KMS-11 (cell line): ENCODE measurements around the gene DPYSL5.

ENCODE experiments used
- H2AFZ ChIP-seq: fragments of 200-600 bp; sonication (generic); 2 replicates; pipeline ENCODE4 v1.6.1; 2016; ENCODE audit warnings: antibody characterized with exemption, mixed run types, low read depth
- H3K27ac ChIP-seq: fragments of 200-600 bp; sonication (generic); 2 replicates; pipeline ENCODE4 v1.6.1; 2016; ENCODE audit warnings: mild to moderate bottlenecking, mixed run types
- H3K27me3 ChIP-seq: fragments of 200-600 bp; sonication (generic); 2 replicates; pipeline ENCODE4 v1.6.1; 2017; ENCODE audit warnings: mild to moderate bottlenecking, low read depth, mixed run types, moderate library complexity; ENCODE audit not compliant: insufficient read depth
- H3K36me3 ChIP-seq: fragments of 200-600 bp; sonication (generic); 2 replicates; pipeline ENCODE4 v1.6.1; 2017; ENCODE audit warnings: mild to moderate bottlenecking, mixed run types; ENCODE audit not compliant: insufficient read depth
- H3K4me1 ChIP-seq: fragments of 200-600 bp; sonication (generic); 2 replicates; pipeline ENCODE4 v1.6.1; 2016; ENCODE audit warnings: mild to moderate bottlenecking, low read depth, mixed run types; ENCODE audit not compliant: poor library complexity, severe bottlenecking
- H3K4me2 ChIP-seq: fragments of 200-600 bp; sonication (generic); 2 replicates; pipeline ENCODE4 v1.7.0; 2016; ENCODE audit warnings: mild to moderate bottlenecking, mixed run types
- H3K4me3 ChIP-seq: fragments of 200-600 bp; sonication (generic); IDR thresholded peaks from 2 replicates; pipeline ENCODE4 v1.6.1; 2017; ENCODE audit warnings: low read depth, low read length, mixed read lengths; ENCODE audit not compliant: insufficient read depth
- H3K79me2 ChIP-seq: fragments of 200-600 bp; sonication (generic); 2 replicates; pipeline ENCODE4 v1.6.1; 2016; ENCODE audit warnings: low read depth, mixed run types; ENCODE audit not compliant: insufficient read depth
- H3K9ac ChIP-seq: fragments of 200-600 bp; sonication (generic); 2 replicates; pipeline ENCODE4 v1.6.1; 2016; ENCODE audit warnings: mild to moderate bottlenecking, mixed run types
- H4K20me1 ChIP-seq: fragments of 200-600 bp; sonication (generic); 2 replicates; pipeline ENCODE4 v1.6.1; 2016; ENCODE audit warnings: mild to moderate bottlenecking, mixed run types; ENCODE audit not compliant: insufficient read depth
- CTCF ChIP-seq: fragments of 200-600 bp; sonication (generic); conservative IDR thresholded peaks from 2 replicates; pipeline ENCODE4 v1.6.1; 2017; ENCODE audit warnings: low read depth, mild to moderate bottlenecking, antibody characterized with exemption, low read length, moderate library complexity, mixed read lengths

DPYSL5 gene

DNA sequence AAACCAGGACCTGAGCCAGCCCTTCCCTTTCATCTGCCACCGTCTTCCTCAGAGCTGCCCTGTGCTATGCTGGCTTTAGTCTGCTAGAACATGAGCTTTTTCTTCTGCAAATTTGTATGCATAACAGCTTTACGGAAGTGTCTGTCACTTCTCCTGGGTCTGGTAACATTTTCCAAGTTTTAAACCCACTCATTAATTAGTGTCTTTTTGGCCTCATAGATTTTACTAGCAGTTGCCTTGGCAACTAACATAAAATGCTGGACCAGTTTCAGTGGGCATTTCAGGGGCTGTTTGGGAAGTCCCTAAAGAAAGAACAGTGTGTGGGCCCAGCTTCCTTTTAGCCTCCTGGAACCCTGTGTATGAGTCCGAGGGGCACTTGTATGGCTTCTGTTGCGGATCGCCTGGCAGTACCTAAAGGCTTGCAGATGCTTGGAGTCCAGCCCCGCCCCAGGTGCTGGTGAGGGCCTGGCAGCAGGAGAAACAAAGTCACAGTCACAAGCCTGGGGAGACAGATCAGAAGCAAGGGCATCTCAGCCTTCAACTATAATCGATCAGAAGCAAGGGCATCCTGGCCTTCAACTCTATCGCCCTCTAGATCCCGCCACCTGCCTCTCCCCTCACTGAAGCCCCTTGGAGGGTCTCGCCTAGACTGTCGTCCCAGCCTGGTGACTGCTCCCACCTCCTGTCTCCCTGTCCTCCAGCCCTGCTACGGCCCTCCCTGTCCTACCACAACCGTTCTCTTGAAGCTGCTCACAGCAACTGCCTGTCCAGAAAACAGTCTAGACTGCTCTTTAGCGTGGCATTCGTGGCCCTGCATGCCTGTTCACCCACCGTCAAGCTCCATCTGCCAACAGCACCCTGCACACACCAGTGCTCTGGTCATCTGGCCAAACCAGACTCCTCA, 85.8 kb downstream of the DPYSL5 start:
- Histone ChIP-seq H3K4me3 (no peak overlapping the region), H3K4me1 (no peaks in the 10 kb centered on the region), H3K27ac (no peak overlapping the region), H3K27me3 (no peaks in the 10 kb centered on the region), H3K9ac (no peak overlapping the region), H4K20me1 (no peaks in the 10 kb centered on the region), H3K4me2 (no peak overlapping the region), H3K79me2 (no peaks in the 10 kb centered on the region), H2AFZ (no peak overlapping the region), H3K36me3 (no peaks in the 10 kb centered on the region)
- no peak for TF ChIP-seq CTCF

DNA sequence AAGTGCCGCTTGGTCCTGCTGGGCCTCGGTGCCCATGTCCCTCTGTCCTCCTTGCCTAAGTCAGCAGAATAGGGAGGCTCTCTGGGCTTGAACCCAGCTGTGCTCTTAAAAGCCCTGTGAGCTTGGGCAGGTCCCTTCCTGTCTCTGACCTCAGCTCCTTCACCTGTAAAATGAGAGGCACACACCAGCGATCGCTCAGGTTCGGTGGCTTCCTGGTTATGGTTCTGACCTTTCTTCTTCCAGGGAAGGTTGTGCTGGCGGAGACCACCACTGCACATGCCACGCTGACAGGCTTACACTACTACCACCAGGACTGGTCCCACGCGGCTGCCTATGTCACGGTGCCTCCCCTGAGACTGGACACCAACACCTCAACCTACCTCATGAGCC, 86.4 kb downstream of the DPYSL5 start:
- H4K20me1 ChIP-seq: no peaks in the 10 kb centered on the region
- H3K36me3 ChIP-seq: no peaks in the 10 kb centered on the region
- H3K4me1 ChIP-seq: no peaks in the 10 kb centered on the region
- no peak for TF ChIP-seq CTCF
- H3K27me3 ChIP-seq: no peaks in the 10 kb centered on the region
- H3K79me2 ChIP-seq: no peaks in the 10 kb centered on the region
- no peak overlapping the region for H3K9ac ChIP-seq
- H3K4me2 ChIP-seq: no peak overlapping the region
- H2AFZ ChIP-seq: no peak overlapping the region
- H3K4me3 ChIP-seq: no peak overlapping the region
- no peak overlapping the region for H3K27ac ChIP-seq

DNA sequence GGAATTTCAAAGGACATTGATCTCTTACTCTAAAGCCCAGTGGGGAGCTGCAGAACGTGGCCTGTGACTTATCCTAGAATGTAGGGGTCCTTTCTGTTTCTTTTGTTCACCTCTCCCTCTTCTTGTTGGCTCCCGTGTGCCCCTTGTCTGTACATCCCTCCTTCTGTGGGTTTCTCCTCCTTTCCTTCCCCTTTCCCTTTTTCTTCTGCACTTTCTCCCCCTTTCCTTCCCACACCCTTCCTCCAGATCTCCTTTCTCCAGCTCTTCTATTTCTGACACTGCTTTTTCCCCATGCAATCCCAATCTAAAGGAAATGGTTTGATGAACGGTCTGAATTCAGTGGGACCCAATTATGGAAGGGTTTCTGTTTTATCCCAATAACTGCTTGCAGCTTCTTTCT, 87.1 kb downstream of the DPYSL5 start:
- Histone ChIP-seq H3K9ac (no peak overlapping the region), H3K79me2 (no peaks in the 10 kb centered on the region), H3K4me1 (no peaks in the 10 kb centered on the region), H3K27me3 (no peaks in the 10 kb centered on the region), H3K36me3 (no peaks in the 10 kb centered on the region), H3K4me3 (no peak overlapping the region), H3K27ac (no peak overlapping the region), H4K20me1 (no peaks in the 10 kb centered on the region), H3K4me2 (no peak overlapping the region), H2AFZ (no peak overlapping the region)
- TF ChIP-seq CTCF: no peak

GRCh38 chr2:26936855-26937254, 88.9 kb downstream of the DPYSL5 start:
- H3K4me1 ChIP-seq: no peaks in the 10 kb centered on the region
- no peaks in the 10 kb centered on the region for H4K20me1 ChIP-seq
- no peaks in the 10 kb centered on the region for H3K27me3 ChIP-seq
- H3K9ac ChIP-seq: no peak overlapping the region
- TF ChIP-seq CTCF: no peak
- no peak overlapping the region for H3K4me2 ChIP-seq
- H3K27ac ChIP-seq: no peak overlapping the region
- H3K4me3 ChIP-seq: no peak overlapping the region
- no peaks in the 10 kb centered on the region for H3K36me3 ChIP-seq
- H2AFZ ChIP-seq: no peak overlapping the region
- no peaks in the 10 kb centered on the region for H3K79me2 ChIP-seq
